ENCODE data around the gene STEAP3.

- TF ChIP-seq CTCF (IDR thresholded peaks at IDR 0.05), result no peak
- TF ChIP-seq POLR2A (IDR thresholded peaks at IDR 0.05), result no peak
Observed at GRCh38 chr2:119208791-119209203, 14.8 kb upstream of the STEAP3 start.

Data from right lobe of liver (tissue), 4 donors.